ENCODE measurements around the gene PITX3.

The PITX3 gene

DNA sequence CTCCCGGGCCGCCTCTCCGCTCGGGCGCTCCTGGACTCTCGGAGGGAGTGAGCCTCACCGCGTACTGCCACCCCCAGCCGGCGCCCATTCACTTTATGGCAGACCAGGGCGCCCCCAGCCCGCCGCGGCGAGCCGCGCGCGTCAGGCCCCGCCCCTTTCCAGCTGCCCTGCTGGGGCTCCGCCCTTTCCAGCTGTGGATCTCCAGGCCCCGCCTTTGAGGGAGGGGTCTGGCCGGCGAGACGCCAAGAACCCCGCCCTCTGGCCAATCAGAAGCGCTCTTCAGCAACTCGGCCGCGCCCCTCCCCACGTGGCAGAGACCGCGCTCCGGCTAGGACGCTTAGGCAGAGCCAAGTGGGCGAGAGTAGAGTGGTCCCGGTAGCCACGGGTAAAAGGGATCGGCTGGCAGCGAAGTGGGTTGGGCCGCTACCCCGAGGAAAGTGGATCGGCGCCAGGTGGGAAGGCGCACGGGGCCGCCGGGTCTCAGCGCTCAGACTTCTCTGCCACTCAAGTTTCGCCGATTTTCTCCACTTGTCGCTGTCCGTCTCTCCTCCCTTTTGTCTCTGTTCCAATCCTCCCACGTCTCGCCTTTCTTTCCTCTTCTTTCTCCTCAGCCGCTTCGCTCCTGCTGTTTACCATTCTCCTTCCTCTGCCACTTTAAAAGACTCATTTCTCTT, at the start of gene PITX3:
Gene PITX3 (minus strand): TSS at position 69 of the 674 bp plus-strand sequence. CDS start 9,432 bp downstream, outside the sequence.
- peak; percentile 71 to 90 for DNase-seq (ENCODE audit: low read depth in 1 of 2, low spot score in 1 of 2)

DNA sequence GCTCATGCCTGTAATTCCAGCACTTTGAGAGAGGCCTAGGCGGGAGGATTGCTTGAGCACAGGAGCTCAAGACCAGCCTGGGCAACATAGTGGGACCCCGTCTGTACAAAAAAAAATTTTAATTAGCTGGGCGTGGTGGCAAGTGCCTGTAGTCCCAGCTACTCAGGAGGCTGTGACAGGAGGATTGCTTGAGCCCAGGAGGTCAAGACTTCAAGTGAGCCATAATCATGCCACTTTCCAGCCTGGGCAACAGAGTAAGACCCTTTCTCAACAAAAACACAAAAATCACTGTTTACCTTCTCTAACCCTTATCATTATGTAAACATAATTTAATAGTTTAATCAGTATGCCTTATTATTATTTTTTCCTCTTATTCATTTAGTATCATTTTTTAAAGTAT, 48.5 kb upstream of the PITX3 start:
- DNase-seq (ENCODE audit: low read depth in 1 of 2, low spot score in 1 of 2): no peak

DNA sequence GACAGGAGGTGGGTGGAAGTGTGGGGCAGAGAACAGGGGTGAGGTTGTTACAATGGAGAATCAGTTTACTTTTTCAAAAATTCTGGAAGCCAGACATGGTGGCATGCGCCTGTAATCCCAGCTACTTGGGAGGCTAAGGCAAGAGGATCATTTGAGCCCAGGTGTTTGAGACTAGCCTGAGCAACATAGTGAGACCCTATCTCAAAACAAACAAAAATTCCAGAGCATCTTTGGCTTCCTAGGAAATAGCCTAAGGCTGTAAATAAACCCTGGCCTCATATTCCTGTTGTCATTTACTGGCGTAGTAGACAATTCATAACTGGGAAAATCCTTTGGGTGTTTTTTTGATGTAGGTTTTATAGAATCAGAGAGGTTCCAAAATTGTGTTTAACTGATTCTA, 48.0 kb upstream of the PITX3 start:
- DNase-seq (ENCODE audit: low read depth in 1 of 2, low spot score in 1 of 2): no peak

DNA sequence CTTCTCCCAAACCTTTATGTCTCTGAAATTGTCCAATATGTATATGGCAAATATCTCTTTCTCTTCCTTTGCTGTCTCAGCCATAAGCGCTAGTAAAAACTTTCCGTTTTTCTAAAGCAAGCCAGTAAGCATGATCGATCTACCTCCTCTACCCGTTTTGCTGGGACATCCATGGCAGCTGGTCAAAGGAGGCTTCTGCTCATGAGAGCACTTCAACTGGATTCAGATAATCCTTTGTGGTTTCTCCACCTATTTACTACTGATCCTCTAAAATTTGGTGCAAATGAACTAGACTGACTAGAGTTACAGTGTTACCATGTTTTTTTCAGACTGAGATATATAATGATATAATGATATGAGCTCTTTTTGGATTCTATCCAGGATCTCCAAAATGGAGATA, 46.7 kb upstream of the PITX3 start:
- no peak for DNase-seq (ENCODE audit: low read depth in 1 of 2, low spot score in 1 of 2)

DNA sequence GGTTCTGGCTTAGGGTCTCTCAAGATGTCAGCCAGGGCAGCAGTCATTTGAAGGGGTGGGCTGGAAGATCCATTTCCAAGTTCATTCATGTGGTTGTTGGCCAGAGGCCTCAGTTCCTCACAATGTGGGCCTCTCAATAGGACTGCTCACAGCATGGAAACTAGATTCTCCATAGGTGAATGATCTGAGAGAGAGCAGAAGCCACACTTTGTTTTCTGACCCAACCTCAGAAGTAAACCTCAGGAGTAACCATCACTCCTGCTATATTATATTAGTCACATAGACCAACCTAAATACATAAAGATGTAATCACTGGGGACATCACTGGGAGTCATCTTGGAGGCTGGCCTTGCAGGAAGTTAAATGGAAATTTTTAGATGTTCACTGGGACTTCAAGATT, 46.2 kb upstream of the PITX3 start:
- DNase-seq (ENCODE audit: low read depth in 1 of 2, low spot score in 1 of 2): no peak

DNA sequence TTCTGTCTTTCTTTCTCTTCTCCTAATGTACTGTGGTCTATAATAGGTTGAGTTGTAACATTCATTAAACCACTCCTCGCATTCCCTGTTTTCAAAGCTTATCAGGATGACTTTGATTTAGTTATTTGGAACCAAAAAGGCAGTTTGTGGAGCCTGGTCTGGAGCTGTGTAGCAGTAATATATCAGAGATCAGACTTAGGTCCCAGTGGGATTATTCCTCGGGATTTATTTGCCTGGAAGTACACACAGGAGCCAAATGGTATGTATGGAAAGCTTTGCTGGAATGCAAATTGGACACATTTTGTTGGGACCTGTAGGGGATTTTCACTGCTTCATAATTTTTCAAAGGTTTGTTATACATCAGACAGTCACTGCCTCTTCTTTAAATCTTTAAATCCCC, 44.9 kb upstream of the PITX3 start:
- no peak for DNase-seq (ENCODE audit: low read depth in 1 of 2, low spot score in 1 of 2)

DNA sequence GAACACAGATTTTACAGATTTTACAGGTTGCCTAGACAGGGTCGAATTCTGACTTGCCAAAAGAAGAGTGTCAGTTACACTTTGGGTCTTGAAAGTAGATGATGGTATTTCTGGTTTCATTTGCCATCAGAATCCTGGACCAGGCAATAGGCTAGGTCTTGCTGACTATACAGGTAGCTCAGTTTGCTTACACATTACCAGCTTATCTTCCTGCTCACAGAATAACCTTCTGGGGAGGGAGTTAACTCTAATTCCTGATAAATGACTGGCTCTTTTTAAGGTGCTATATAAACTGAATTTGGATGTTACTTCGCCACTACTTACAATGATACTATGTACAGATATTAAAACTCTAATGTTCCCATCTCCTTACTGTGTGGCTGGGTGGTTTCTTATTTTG, 43.8 kb upstream of the PITX3 start:
- no peak for DNase-seq (ENCODE audit: low read depth in 1 of 2, low spot score in 1 of 2)

DNA sequence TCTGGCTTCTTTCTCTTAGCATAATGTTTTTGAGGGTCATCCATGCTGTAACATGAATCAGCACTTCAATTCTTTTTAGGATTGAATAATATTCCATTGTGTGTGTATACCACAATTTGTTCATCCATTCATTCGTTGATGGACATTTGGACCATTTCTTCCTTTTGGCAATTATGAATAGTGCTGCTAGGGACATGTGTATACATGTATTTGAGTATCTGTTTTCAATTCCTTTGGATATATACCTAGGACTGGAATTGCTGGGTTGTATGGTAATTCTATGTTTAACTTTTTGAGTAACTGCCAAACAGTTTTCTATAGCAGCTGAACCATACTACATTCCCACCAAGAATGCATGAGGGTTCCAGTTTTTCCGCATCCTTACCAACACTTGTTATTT, 43.2 kb upstream of the PITX3 start:
- DNase-seq (ENCODE audit: low read depth in 1 of 2, low spot score in 1 of 2): no peak

DNA sequence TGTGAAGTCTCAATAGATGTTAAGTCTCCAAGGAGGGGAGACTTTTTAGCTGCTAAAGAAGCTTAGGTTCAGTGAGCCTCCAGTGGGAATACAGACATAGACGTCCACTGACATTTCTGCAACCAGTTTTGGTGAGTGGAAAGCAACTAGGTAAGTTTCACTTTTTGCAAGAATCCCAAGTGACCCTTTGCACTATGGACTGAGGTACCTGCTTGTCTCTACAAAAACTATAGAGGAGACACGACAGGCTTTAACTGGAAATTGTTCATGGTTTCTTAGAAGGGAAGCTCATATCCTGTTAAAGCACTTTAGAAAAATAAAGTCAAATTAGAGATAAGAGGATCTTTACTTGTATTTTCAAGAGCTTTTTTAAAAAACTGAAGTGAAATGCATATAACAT, 42.6 kb upstream of the PITX3 start:
- no peak for DNase-seq (ENCODE audit: low read depth in 1 of 2, low spot score in 1 of 2)

DNA sequence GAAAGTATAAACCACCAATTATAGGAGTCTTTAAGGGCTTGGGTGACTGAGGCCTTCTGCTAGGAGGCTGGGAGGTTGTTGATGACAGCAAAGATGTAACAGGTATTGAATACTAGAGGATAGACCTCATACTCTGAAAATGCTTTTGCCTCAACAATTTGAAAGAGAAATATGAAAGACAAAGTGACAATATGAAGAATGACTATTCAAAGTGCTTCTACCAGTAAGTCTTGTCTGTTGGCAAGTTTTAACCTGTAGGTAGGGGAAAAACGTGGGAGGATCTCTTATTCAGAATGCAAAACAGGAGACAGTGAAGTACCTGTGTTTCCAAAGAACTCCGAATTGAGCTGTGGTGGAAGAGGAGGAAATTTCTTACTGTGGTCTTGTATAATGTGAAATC, 42.2 kb upstream of the PITX3 start:
- DNase-seq (ENCODE audit: low read depth in 1 of 2, low spot score in 1 of 2): peak in 1 of 2 donors; percentile 11

DNA sequence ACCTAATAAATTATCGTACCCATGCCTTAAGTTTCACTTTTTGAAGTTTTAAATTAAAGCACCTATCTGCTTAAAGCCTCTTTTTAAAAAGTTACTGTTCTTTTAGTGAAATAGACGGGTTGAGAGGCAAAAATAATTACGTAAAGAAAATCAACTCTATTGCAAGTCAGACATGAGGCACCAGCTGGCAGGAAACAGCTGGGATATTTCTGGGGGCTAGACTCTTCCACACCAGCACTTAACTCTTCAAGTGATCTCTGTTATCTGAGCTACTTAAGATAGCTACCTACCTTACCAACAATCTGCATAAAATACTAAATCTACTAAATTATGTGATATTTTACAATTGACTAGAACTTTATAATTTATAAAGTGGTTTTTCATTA, 39.8 kb upstream of the PITX3 start:
- DNase-seq (ENCODE audit: low read depth in 1 of 2, low spot score in 1 of 2): no peak

DNA sequence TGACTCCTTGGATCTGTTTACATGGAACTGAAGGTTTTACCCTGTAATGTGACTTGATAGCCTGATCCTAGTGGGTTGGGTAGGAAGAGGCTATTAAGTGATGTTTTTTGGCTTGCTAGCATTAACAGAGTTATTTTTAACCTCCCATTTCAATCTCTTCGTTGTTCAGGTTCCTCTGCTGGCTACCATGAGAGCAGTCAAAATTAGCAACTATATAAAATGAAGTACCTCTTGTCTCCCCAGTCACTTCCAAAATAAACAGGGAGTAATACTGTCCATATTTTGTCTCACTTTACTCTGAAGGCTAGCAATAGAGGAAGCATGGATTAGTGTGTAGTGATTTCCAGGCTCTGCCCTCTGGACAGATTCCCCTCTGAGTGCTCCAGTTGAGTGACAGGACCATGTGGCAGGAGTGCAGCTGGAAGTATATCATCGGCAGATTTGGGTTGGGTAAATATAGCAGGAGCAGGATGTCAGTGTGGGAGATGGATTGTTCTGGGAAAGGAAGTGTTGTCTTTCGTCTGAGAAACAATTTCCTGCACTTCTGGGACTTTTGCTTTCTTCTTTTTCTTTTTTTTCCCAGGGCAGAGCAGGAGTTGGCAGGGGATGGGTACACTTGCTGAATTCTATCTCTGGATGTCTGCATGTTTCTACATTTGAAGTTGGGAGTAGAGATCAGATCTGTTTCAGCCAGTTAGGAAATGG, 39.2 kb upstream of the PITX3 start:
- no peak for DNase-seq (ENCODE audit: low read depth in 1 of 2, low spot score in 1 of 2)

DNA sequence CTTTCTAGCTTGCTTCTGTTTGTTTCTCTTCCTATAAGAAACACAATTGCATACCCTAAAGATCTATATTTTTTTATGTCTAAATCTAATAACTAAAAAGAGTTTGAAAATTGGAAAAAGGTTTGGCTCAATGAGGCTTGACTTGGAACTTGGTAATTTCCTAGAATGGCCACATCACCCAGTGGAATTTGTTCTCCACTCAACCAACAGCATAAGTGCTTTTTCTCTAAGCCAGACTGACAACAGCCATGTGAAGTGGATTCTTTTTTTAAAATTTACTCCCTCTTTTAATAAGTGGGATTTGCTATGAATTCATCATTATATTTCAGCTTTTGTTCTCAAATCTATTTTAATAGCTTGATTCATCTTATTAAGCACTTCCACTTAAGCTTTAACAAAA, 37.8 kb upstream of the PITX3 start:
- no peak for DNase-seq (ENCODE audit: low read depth in 1 of 2, low spot score in 1 of 2)

DNA sequence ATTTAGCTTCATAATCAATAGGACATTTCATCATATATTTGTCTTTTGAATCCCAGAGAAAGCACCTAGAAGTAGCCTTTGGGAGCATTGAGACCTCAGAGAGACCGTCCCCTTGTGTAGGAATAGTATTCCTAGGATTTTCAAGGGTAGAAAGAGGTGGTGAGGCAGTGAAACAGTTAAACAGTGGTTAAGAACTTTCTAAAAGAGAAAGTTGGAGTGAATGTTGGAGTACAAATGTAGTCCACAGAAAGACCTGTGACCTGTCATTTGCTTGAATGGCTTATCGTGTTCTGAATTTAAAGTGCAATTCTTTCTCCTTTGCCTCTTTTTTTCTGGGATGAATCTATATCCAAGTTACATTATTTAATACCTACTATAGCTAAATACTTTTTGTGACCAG, 34.0 kb upstream of the PITX3 start:
- DNase-seq (ENCODE audit: low read depth in 1 of 2, low spot score in 1 of 2): no peak

DNA sequence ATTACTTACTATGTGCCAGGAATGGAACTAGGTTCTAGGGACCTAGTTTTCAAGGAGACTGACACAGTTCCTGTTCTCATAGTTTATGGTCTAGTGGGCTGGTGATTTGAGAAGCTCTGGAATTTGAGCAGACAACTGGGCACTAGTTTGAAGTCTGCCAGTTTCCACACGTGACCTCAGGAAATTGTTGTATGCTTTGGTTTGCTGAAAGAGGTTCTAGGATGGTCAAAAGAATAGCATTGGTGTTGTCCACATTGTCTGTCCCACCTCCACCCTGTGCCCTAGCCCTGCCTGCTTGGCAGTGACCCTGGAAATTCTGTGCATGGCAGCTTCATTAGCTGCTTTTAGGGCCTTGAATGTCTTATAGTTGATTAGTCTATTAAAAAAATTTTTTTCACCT, 32.8 kb upstream of the PITX3 start:
- no peak for DNase-seq (ENCODE audit: low read depth in 1 of 2, low spot score in 1 of 2)

DNA sequence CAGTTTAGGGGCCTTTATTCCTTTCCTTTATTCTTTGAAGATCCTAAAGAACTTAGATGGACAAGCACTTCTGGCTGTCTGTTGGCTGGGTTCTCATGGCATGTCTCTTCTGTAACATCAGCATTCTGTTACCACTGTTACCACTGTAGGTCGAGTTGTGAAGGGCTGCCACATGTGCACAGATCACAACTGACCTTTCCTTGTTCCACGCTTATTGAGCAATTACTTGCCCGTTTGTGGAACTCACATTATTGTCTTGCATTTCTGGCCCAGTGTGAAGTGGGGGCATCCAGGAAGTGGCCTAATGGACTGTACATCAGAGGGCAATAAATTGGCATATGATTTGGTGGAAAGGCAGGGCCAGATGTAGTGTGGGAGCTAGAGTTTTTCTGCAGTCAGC, 27.7 kb upstream of the PITX3 start:
- no peak for DNase-seq (ENCODE audit: low read depth in 1 of 2, low spot score in 1 of 2)

DNA sequence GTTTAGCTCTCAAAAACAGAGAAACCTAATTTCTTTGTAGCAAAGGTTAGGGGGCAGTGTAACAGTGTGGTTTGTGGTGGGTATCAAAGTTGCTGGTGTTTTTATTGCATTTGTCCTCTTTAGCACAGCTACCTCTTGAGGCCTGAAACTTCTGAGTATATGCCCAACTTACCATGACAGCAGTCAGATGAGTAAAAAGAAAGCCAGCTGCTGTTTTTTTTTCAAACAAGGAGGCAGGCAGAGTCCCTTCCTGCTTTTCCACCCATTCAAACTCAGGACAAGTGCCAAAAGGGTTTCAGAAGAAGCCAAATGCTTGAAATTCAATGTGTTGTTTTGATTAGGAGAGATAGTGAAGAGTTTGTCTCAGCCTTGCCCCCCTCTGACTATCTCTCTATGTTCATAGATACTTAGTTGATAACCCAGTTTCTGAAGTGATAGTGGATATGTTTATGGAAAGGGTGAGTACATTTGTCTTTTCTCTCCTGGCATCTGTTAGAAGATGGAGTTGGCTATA, 27.1 kb upstream of the PITX3 start:
- no peak for DNase-seq (ENCODE audit: low read depth in 1 of 2, low spot score in 1 of 2)

DNA sequence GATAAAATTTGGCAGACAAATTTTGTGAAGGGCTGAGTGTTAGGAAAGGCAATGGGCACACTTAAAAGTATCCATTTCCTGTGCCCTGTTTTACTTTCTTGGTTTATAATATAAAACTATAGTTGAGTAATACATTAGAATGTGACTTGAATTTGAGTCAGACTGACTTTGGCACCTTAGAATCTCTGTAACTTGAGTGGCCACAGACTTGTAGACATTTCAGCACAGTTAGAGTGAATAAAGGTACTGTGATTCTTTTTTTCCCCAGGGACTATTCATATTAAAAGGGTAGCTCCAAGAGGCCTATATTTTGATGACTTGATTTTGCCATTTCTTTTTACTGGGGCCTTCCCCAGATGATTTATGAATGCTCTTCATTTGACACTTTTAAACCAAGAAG, 26.4 kb upstream of the PITX3 start:
- no peak for DNase-seq (ENCODE audit: low read depth in 1 of 2, low spot score in 1 of 2)

DNA sequence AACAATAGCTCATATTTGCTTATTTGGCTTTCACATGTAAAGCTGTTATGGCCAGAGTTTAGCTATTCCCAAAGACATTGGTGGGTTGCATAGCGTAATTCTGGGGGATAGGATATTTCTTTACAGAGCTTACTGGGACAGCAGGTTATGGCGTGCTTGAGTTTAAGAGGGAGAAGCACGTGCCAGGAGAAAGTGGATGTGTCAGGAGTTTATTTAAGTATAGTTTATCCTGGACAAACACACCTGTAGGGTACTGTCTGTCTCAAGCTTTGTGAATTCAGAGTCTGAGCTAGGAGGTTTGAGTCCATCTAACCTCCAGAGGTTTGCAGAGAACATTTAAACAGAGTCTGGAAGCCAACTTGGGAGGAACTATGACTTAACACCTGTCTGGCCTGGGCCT, 25.4 kb upstream of the PITX3 start:
- DNase-seq (ENCODE audit: low read depth in 1 of 2, low spot score in 1 of 2): no peak

DNA sequence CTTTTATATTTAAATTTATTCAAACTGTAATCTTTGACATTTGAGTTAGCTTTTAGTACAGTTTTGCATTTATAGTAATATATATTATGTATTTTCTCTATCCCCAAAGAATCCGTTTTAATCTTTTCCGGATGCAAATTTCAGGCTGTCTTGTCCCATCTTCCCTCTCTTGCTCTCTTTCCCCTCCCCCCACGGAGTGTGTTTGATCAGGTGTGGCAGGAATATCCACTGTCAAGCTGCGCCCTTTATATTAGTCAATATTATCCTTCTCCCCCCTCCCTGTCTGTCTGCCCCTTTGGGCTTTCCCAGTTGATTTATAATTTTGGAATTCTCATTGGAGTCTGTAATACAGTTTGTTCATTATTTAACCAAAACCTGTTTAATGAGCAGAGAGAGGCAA, 23.1 kb upstream of the PITX3 start:
- DNase-seq (ENCODE audit: low read depth in 1 of 2, low spot score in 1 of 2): no peak

DNA sequence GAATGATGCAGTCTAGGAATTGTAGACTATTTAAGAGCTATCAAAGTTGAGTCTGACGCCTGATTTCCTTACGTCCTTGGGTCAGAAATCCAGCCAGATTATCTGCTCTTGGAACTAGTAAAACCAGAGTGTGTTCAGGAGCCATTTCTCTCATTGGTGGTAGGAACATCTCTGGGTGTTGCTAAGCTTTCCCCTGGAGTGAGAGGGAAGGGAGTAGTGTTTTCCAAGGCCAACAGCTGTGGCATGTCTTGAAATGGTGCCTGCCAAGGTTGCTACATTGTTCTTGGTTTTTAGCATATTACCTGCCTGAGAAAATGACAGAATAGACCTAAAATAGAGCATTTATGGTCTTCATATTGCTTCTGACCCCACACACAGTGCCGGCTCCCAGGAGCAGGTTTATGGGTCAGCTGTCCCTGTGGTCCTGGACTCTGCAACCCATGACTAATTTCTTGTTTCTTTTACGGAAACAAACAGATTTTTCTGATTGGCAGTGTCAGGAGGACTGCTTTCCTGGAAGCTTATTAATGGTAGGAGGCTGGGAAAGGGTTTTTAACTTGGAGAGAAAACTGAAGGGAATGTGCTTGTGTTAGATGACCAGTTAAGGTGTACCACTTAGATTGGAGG, 21.5 kb upstream of the PITX3 start:
- no peak for DNase-seq (ENCODE audit: low read depth in 1 of 2, low spot score in 1 of 2)

DNA sequence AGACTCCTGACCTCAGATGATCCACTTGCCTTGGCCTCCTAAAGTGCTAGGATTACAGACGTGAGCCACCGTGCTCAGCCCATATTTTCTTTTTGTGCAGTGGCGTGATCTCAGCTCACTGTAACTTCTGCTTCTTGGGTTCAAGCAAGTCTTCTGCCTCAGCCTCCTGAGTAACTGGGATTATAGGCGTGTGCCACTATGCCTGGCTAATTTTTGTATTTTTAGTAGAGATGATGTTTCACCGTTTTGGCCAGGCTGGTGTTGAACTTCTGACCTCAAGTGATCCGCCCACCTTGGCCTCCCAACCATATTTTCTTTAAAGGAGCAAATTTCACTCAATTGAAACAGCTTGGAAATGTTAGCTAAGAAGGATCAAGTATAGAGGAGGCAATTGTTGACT, 20.5 kb upstream of the PITX3 start:
- no peak for DNase-seq (ENCODE audit: low read depth in 1 of 2, low spot score in 1 of 2)

Data from activated CD4-positive, alpha-beta T cell treated with anti-CD3 and anti-CD28 coated beads, Interleukin-2, amount 50 U/mL, for 24 hours (primary cell).